GM23338 (cell line): ENCODE measurements around the gene ZBTB12.

Source experiments
- EZH2 ChIP-seq: fragments of 200-600 bp; sonication (generic); IDR thresholded peaks from one replicate; pipeline ENCODE4 v1.8.0; 2017; ENCODE audit warnings: antibody characterized with exemption, mild to moderate bottlenecking, low read depth; ENCODE audit not compliant: unreplicated experiment
- EZH2phosphoT487 ChIP-seq: fragments of 200-600 bp; sonication (generic); IDR thresholded peaks from one replicate; pipeline ENCODE4 v1.8.1; 2018; ENCODE audit warnings: antibody characterized with exemption; ENCODE audit not compliant: unreplicated experiment
- JUNB ChIP-seq: IDR thresholded peaks from one replicate; pipeline ENCODE4 v1.6.1; 2016; ENCODE audit warnings: antibody characterized with exemption; ENCODE audit not compliant: unreplicated experiment
- NANOG ChIP-seq: IDR thresholded peaks from 2 replicates; pipeline ENCODE4 v1.6.1; 2016; ENCODE audit warnings: antibody characterized with exemption, borderline replicate concordance
- POLR2AphosphoS5 ChIP-seq: IDR thresholded peaks from 2 replicates; pipeline ENCODE4 v1.6.1; 2016; ENCODE audit warnings: antibody characterized with exemption, low read depth
- REST ChIP-seq: IDR thresholded peaks from one replicate; pipeline ENCODE4 v1.6.1; 2018; ENCODE audit warnings: antibody characterized with exemption; ENCODE audit not compliant: unreplicated experiment
- TF ChIP-seq, protein P1 (sequence below), 2 experiments: fragments of 200-600 bp in 1 of 2; sonication (generic) in 1 of 2; conservative IDR thresholded peaks; 2 replicates each; pipeline versions ENCODE4 v1.5.1 to v1.6.1; 2016 to 2017; ENCODE audit warnings: antibody characterized with exemption in 2 of 2, low read depth in 2 of 2, mild to moderate bottlenecking in 2 of 2, moderate library complexity in 1 of 2

DNA sequence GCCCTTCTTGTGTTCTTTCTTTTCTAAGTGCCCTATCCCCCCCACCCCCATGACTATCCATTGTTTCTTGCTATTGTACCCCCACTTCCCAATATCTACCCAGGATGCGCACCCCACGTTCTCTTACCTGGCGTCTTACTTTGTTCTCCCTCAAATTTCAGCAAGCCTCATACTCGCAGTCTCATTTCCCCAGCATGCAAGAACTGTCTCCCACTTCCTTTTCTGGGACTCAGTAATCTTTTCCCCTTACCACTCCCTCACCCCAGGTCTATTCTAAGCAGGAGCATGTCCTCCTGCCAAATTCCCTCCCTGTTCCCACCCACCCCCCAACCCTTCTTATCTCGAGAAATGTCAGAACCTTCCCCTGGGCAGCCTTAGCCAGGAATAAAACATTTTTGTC lies 2.7 kb downstream of the ZBTB12 start:
- TF ChIP-seq JUNB (no peak), EZH2 (no peak), EZH2phosphoT487 (no peak), POLR2AphosphoS5 (no peak), REST (no peak), NANOG (no peak)
- TF ChIP-seq, protein P1, sequence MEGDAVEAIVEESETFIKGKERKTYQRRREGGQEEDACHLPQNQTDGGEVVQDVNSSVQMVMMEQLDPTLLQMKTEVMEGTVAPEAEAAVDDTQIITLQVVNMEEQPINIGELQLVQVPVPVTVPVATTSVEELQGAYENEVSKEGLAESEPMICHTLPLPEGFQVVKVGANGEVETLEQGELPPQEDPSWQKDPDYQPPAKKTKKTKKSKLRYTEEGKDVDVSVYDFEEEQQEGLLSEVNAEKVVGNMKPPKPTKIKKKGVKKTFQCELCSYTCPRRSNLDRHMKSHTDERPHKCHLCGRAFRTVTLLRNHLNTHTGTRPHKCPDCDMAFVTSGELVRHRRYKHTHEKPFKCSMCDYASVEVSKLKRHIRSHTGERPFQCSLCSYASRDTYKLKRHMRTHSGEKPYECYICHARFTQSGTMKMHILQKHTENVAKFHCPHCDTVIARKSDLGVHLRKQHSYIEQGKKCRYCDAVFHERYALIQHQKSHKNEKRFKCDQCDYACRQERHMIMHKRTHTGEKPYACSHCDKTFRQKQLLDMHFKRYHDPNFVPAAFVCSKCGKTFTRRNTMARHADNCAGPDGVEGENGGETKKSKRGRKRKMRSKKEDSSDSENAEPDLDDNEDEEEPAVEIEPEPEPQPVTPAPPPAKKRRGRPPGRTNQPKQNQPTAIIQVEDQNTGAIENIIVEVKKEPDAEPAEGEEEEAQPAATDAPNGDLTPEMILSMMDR (conservative IDR thresholded peaks at IDR 0.05; ENCODE audit: low read depth in 2 of 2) = no peak
